Mesodermal cell (in vitro differentiated cells): ENCODE data around the gene PSME2.

Source experiments
- H3K27ac ChIP-seq: 2 replicates; pipeline ENCODE4 v1.7.0; 2013; ENCODE audit warnings: mild to moderate bottlenecking, low read depth, low read length, moderate library complexity; ENCODE audit not compliant: severe bottlenecking
- H3K36me3 ChIP-seq: 2 replicates; pipeline ENCODE4 v1.7.1; 2013; ENCODE audit warnings: mild to moderate bottlenecking, low read length, moderate library complexity; ENCODE audit not compliant: control insufficient read depth, insufficient read depth
- H3K4me1 ChIP-seq: one replicate; pipeline ENCODE4 v1.7.1; 2013; ENCODE audit warnings: mild to moderate bottlenecking, low read length; ENCODE audit not compliant: insufficient read depth, control insufficient read depth, poor library complexity, severe bottlenecking
- H3K4me3 ChIP-seq: 2 replicates; pipeline ENCODE4 v1.7.0; 2013; ENCODE audit warnings: low read length, control low read depth, mild to moderate bottlenecking; ENCODE audit not compliant: insufficient read depth, poor library complexity, severe bottlenecking; ENCODE audit errors: extremely low read depth
- H3K9me3 ChIP-seq: 2 replicates; pipeline ENCODE4 v1.7.1; 2013; ENCODE audit warnings: mild to moderate bottlenecking, low read length, moderate library complexity; ENCODE audit not compliant: control insufficient read depth
- whole genome bisulfite sequencing, 2 experiments: methylation state at CpG; one replicate each; pipeline ENCODE4 v1.1.5; 2013; ENCODE audit warnings: missing lambda C conversion rate in 2 of 2; ENCODE audit not compliant: insufficient coverage in 2 of 2; 5-methylcytosine and 5-hydroxymethylcytosine counted together

PSME2 gene

DNA sequence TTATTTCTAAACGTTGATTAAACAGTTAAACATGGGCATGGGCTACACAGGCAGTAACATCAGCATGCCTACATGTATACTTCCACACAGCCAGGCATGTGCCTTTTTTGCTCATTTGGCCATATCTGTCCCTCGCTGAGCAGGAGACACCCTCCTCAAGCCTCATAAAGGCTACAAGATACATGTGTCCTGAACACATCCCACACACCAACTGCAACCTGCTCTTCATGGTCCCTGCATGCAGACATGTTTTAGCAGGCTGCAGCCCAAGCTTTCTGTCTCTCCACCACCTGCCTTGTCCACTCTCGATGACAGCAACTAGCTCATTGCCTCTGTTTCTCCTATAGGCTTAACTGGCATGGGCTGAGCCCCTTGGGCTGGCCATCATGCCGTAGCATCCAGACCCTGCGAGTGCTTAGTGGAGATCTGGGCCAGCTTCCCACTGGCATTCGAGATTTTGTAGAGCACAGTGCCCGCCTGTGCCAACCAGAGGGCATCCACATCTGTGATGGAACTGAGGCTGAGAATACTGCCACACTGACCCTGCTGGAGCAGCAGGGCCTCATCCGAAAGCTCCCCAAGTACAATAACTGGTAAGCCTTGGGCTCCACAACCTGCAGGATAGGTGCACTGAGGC lies 49.7 kb downstream of the PSME2 start:
- Histone ChIP-seq H3K4me1 (no peaks in the 10 kb centered on the region), H3K36me3 (peaks cover 46% of the 10 kb centered on the region), H3K9me3 (no peaks in the 10 kb centered on the region), H3K27ac (no peak overlapping the region), H3K4me3 (no peak overlapping the region)
- 93 to 95% methylated on average over 6 to 8 of the region's 8 CpGs for WGBS, 2 experiments

GRCh38 chr14:24095271-24096068 lies 50.9 kb downstream of the PSME2 start:
- H3K4me3 ChIP-seq: peak overlapping the region; percentile 72
- no peaks in the 10 kb centered on the region for H3K4me1 ChIP-seq
- 51 to 61% methylated on average over 8 to 12 of the region's 12 CpGs for WGBS, 2 experiments
- H3K36me3 ChIP-seq: peaks cover 35% of the 10 kb centered on the region
- no peaks in the 10 kb centered on the region for H3K9me3 ChIP-seq
- peak overlapping the region; percentile 88 for H3K27ac ChIP-seq

DNA sequence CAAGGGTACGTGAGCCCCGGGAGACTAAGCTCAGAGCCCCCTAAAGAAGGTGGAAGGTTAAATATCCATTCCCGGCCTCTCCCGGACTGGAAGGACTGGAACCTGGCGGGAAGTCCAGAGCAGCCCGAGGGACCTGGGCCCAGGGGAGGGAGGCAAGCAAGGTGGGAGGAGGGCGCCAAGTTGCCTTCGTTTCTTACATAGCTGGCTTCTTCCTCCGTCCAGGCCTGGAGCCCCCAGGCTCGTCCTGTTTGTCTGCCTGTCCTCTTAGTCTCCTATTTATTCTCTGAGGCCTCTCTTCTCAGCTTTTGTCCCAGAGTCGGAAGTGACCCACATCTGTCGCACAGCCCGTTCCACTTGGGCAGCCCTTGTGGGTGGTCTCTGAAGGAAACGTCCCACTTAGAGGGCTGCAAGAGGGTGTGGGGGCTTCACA lies 51.6 kb downstream of the PSME2 start:
- Histone ChIP-seq H3K9me3 (no peaks in the 10 kb centered on the region), H3K27ac (peak overlapping the region; percentile 88), H3K4me1 (no peaks in the 10 kb centered on the region), H3K36me3 (peaks cover 28% of the 10 kb centered on the region), H3K4me3 (peak overlapping the region; percentile 72)
- 15 to 19% methylated on average over 13 of the region's 14 CpGs for WGBS, 2 experiments

DNA sequence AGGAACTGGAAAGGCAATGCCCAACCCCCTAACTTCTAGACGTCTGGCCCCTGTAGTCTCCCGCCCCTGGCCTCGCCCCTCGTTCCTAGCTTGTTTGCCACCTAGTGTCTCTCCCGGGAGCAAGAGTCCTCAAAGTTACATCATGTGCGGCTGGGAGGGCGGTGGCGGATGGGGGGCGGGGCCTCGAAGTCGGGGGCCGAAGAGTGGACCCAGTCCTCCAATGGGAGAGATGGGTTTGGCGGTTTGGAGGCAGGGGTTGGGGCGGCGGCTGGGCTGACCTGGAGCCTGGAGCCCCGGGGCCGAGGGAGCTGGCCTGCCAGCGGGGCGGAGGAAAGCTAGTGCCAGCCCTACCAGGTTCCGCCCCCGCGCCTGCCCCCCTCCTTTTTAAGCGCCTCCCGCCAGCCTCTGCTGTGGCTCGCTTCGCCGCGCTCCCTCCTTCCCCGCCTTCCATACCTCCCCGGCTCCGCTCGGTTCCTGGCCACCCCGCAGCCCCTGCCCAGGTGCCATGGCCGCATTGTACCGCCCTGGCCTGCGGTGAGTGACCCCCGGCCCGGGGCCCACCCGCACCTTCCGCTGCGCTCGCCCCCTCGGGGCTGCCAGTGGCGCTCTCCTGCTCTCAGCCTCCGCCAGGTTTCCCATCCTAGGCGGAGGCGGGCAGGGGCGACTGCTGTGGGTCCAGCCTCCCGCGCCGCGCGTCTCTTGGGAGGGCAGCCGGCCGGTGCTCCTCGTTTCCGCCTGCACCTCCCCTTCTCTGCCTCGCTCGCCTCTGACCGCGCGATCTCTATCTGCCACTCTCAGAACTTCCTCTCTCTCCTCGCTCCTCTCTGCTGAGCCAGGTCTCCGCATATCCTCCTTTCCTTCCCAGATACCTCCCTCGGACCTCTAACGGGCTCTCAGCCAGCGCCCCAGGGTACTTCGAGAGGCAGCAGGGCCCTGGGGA lies 52.2 kb downstream of the PSME2 start, which contains the start of gene PCK2:
PCK2 (plus strand) TSS at position 411 of the 940 bp plus-strand sequence; CDS start at position 506, 95 bp downstream.
- H3K36me3 ChIP-seq: peaks cover 22% of the 10 kb centered on the region
- WGBS, 2 experiments: 1% methylated on average over 59 to 61 of the region's 68 CpGs
- H3K4me1 ChIP-seq: no peaks in the 10 kb centered on the region
- H3K4me3 ChIP-seq: peak within 1 kb of the TSS; percentile 72
- no peaks in the 10 kb centered on the region for H3K9me3 ChIP-seq
- peak within 1 kb of the TSS; percentile 88 for H3K27ac ChIP-seq
